ENCODE results near the gene KMT2E. TPM values are rescaled to one million over a fixed set of nuclear protein-coding genes. Genes with fewer than 3 reads are reported as not detected.

Gene KMT2E
- total RNA-seq, 1 donor from 2014 or later = 109 TPM

DNA sequence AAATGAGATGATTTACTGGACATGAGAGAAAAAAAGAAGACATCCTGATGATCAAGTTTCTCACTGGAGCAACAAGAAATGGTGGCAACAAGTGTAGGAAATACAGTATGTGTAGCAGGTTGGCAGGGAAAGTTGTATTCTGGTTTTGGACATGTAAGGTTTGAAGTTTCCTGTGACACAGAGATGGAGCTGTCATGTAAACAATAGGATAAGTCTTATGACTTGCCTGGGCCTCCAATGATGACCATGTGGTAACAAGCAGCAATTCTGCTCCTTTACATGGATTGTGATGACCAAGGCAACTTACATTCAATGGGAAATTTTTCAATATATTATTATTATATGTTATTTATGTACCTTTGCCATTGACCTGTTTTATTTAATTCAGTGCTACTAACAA lies 125.4 kb downstream of the KMT2E start:
- H3K9me3 Mint-ChIP-seq = no peaks in the 10 kb centered on the region
- H3K4me1 Mint-ChIP-seq = no peaks in the 10 kb centered on the region

DNA sequence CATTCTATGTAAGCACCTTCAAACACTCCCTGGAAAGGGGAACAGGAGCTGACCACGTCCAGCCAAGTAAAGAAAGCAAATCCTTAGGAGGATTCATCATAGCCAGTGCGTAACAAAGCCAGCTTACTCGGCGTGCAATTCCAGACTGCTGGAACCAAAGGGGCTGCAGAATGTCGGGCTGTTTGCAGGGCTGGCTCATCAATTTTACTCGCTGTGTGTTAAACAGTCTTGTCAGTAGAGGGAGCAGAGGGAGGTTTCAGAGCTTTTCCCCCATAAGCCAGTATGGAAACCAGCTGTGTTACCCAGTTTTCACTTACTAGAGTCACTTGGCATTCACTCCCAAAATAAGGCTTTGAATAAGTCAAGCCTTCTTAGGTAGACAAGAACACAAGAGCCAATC lies 127.1 kb downstream of the KMT2E start:
- H3K27ac Mint-ChIP-seq = no peak overlapping the region
- H3K4me1 Mint-ChIP-seq = no peaks in the 10 kb centered on the region
- H3K27me3 Mint-ChIP-seq (ENCODE audit: low read depth) = no peaks in the 10 kb centered on the region
- no peak overlapping the region for H3K4me3 Mint-ChIP-seq
- TF ChIP-seq, protein P1, sequence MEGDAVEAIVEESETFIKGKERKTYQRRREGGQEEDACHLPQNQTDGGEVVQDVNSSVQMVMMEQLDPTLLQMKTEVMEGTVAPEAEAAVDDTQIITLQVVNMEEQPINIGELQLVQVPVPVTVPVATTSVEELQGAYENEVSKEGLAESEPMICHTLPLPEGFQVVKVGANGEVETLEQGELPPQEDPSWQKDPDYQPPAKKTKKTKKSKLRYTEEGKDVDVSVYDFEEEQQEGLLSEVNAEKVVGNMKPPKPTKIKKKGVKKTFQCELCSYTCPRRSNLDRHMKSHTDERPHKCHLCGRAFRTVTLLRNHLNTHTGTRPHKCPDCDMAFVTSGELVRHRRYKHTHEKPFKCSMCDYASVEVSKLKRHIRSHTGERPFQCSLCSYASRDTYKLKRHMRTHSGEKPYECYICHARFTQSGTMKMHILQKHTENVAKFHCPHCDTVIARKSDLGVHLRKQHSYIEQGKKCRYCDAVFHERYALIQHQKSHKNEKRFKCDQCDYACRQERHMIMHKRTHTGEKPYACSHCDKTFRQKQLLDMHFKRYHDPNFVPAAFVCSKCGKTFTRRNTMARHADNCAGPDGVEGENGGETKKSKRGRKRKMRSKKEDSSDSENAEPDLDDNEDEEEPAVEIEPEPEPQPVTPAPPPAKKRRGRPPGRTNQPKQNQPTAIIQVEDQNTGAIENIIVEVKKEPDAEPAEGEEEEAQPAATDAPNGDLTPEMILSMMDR (IDR thresholded peaks at IDR 0.05; ENCODE audit: unreplicated experiment) = no peak
- peaks cover 17% of the 10 kb centered on the region for H3K36me3 Mint-ChIP-seq
- no peak for DNase-seq (ENCODE audit: low spot score in 2 of 2, unreplicated experiment in 2 of 2)
- H3K9me3 Mint-ChIP-seq = no peaks in the 10 kb centered on the region

More for the DNA sequence above, 125.4 kb downstream of the KMT2E start:
- no peak for DNase-seq (ENCODE audit: low spot score in 2 of 2, unreplicated experiment in 2 of 2)
- Mint-ChIP-seq H3K4me3 (no peak overlapping the region), H3K27me3 (ENCODE audit: low read depth) (no peaks in the 10 kb centered on the region), H3K27ac (no peak overlapping the region), H3K36me3 (peaks cover 10% of the 10 kb centered on the region)
- TF ChIP-seq, protein P1 (IDR thresholded peaks at IDR 0.05; ENCODE audit: unreplicated experiment) = no peak

DNA sequence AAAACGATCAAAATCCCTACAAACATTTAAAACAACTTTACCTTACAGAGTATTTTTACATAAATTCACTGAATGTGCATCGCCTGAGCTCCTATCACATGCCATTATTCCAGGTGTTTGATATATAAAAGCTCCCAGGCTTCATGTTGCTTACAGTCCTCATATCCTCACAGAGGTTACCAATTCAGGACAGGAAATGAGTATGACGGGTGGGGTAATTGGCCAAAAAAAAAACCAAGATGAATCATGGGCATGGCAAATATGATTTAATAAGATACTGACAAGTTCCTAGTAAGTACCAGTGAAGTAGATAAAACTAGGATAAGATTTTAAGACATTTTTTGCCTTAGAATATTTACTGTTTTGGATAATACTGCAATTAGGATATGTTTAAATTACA lies 135.8 kb downstream of the KMT2E start:
- no peak for DNase-seq (ENCODE audit: low spot score in 2 of 2, unreplicated experiment in 2 of 2)
- Mint-ChIP-seq H3K9me3 (no peaks in the 10 kb centered on the region), H3K4me3 (no peak overlapping the region), H3K27me3 (ENCODE audit: low read depth) (no peaks in the 10 kb centered on the region), H3K4me1 (peaks cover 5% of the 10 kb centered on the region), H3K27ac (no peak overlapping the region), H3K36me3 (peaks cover 9% of the 10 kb centered on the region)
- TF ChIP-seq, protein P1 (IDR thresholded peaks at IDR 0.05; ENCODE audit: unreplicated experiment) = no peak

DNA sequence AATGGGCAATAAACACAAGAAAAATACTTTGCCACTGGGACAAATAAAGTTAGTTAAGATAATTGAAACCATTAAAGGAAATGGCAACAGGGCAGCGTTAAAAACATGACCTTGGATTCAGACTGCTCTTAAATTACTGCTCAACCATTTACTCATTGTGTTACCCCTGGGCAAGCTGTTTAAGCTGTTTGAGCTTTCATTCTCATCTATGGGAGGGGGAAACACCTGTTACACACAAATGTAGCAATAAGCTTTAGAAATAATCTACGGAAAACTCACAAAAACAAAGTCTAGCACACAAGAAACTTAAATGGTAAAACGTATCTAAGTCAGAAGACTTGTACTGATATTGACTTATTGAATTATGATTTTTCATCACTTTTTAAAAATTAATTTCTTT lies 137.1 kb downstream of the KMT2E start:
- H3K27ac Mint-ChIP-seq = no peak overlapping the region
- DNase-seq (ENCODE audit: low spot score in 2 of 2, unreplicated experiment in 2 of 2) = no peak
- no peaks in the 10 kb centered on the region for H3K27me3 Mint-ChIP-seq (ENCODE audit: low read depth)
- no peaks in the 10 kb centered on the region for H3K9me3 Mint-ChIP-seq
- H3K4me1 Mint-ChIP-seq = peaks cover 5% of the 10 kb centered on the region
- H3K4me3 Mint-ChIP-seq = no peak overlapping the region
- TF ChIP-seq, protein P1 (IDR thresholded peaks at IDR 0.05; ENCODE audit: unreplicated experiment) = no peak
- peaks cover 4% of the 10 kb centered on the region for H3K36me3 Mint-ChIP-seq

DNA sequence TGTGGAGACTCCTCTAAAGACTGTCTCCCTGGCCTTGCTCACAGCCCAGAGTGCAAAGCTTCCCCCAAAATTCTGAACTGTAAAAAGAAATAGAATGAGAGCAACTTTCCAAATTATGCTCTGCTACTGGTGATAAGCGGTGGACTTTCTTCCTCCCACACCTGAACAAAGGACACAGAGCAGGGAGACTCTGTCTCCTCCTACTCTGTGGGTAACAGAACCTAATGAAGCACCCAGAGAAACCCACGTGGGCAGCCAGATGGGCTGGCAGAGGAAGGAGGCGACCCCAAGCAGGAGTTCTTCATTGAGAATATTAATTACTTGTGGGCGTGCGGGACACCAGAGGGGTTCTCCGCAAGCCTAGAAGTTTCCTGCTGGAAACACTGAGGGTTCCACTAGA lies 139.5 kb downstream of the KMT2E start:
- H3K4me3 Mint-ChIP-seq = no peak overlapping the region
- no peaks in the 10 kb centered on the region for H3K9me3 Mint-ChIP-seq
- no peaks in the 10 kb centered on the region for H3K27me3 Mint-ChIP-seq (ENCODE audit: low read depth)
- TF ChIP-seq, protein P1 (IDR thresholded peaks at IDR 0.05; ENCODE audit: unreplicated experiment) = no peak
- no peak for DNase-seq (ENCODE audit: low spot score in 2 of 2, unreplicated experiment in 2 of 2)
- H3K4me1 Mint-ChIP-seq = peaks cover 5% of the 10 kb centered on the region
- peaks cover 7% of the 10 kb centered on the region for H3K36me3 Mint-ChIP-seq
- no peak overlapping the region for H3K27ac Mint-ChIP-seq

DNA sequence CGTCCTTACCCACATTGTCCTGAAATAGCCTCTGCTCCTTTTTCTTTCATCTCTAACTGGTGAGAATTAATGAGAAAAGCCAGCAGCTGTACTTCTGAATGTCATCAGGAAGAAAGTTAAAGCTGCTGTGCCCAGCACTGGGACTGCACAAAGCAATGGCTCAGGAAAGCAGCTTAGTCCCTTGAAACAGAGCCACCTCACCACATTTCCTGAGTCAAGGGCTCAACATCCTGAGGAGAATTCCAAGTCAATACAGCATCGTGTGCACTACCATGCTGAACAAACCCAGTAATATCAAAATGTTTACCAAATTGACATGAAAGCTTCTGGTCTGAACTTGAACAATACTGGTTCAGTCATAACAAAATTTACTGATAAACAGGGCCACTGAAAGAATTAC lies 140.1 kb downstream of the KMT2E start:
- no peaks in the 10 kb centered on the region for H3K9me3 Mint-ChIP-seq
- no peak for DNase-seq (ENCODE audit: low spot score in 2 of 2, unreplicated experiment in 2 of 2)
- peaks cover 7% of the 10 kb centered on the region for H3K36me3 Mint-ChIP-seq
- no peak overlapping the region for H3K4me3 Mint-ChIP-seq
- H3K27me3 Mint-ChIP-seq (ENCODE audit: low read depth) = no peaks in the 10 kb centered on the region
- TF ChIP-seq, protein P1 (IDR thresholded peaks at IDR 0.05; ENCODE audit: unreplicated experiment) = no peak
- peaks cover 5% of the 10 kb centered on the region for H3K4me1 Mint-ChIP-seq
- no peak overlapping the region for H3K27ac Mint-ChIP-seq
